Stimulated activated CD8-positive, alpha-beta memory T cell treated with anti-CD3 and anti-CD28 coated beads, Interleukin-4, amount 100 ng/mL, for 4 hours (primary cell): ENCODE measurements around the gene ZDHHC14.

Source experiments
- DNase-seq, 2 donors: peaks; one replicate each; pipeline ENCODE4 v3.0.0-alpha.2; 2020; ENCODE audit warnings: low read depth in 2 of 2, low spot score in 1 of 2

Gene ZDHHC14

DNA sequence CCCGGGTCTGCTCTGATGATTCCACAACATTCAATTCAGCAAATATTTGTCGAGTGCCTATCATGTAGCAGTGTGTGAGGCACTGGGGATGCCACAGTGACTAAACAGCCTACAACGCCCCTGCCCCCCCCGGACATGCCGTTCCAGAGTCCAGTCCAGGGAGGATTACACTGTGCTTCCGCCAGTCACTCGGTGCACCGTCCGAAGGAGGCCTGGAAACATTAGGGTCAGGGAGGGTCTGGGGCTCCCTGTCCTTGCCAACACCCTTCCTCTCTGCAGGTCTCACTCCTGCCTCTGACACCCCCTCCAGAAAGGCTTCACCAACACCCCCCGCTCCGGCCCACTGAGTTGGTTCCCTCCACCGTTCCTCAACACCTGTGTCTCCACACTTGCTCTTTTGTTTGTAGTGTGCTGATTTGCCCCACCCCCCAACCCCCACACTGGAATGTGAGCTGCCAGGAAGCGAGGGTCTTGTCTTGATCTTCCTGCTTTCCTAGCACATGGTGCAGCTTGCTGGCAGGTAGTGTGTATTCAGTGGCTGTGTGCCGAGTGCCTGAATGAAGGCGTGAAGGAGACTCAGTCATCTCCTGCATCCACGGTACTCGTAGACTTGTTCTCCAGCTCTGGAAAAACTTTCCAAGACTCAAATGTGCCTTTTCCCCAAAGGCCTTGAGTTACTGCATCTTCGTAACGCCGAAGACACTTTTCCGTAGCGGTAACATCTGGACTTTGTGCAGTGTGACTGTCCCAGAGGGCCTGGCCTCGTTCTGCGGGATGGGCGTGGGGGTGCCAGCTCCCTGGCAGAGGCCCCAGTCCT, 150.4 kb downstream of the ZDHHC14 start:
- no peak for DNase-seq

DNA sequence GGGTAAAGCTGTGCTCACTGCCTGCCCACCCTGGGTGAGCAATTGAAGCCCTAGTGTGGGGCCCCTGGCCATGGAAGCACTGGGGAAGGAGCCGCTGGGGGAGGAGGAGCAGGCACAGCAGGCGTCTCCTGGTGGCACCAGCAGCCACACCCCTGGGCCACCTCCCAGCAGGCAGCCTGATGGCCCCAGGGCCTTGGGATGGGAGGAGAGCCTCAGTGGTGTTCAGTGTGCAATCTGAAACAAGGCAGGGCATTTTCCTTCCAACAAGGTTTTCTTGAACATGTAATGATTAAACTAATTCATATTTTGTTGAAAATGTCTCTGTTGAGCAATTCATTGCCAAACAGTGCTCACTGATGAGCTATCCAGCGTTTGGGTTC, 151.0 kb downstream of the ZDHHC14 start:
- DNase-seq = no peak

DNA sequence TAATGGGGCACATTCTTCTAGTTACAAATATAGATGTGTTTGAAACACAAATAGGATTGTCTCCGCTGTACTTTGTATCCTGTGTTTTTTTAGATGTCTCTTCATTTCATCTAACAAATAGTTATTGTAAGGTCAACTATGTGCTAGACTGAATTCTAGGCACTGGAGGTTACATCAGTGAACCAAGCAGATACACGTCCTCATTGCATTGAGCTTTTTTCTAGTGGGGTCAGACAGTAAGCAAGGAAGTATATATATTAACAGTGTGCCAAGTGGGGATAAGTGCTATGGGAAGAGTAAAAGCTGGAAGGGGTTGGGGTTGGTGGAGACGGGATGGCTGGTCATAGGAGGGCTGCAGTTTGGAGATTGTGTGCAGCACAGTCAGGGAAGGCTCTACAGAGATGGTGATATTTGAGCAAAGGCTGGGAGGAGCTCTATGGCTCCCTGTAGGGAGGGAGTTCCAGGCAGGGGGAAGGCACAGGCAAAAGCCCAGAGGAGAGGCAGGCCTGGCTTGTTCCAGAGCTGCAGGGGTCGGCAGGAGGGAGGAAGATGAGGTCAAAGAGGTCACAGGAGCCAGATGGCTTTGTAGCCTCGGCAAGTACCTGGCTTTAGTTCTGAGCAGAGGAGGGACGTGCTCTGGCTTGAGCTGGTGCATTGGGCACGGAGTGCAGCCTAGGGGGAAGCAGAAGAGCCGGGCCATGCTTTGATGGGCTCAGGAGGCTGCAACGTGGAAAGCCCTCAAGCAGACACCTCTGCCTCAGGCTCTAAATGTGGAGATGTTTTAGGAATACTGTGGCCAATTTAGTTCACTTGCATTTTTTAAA, 152.3 kb downstream of the ZDHHC14 start:
- no peak for DNase-seq

DNA sequence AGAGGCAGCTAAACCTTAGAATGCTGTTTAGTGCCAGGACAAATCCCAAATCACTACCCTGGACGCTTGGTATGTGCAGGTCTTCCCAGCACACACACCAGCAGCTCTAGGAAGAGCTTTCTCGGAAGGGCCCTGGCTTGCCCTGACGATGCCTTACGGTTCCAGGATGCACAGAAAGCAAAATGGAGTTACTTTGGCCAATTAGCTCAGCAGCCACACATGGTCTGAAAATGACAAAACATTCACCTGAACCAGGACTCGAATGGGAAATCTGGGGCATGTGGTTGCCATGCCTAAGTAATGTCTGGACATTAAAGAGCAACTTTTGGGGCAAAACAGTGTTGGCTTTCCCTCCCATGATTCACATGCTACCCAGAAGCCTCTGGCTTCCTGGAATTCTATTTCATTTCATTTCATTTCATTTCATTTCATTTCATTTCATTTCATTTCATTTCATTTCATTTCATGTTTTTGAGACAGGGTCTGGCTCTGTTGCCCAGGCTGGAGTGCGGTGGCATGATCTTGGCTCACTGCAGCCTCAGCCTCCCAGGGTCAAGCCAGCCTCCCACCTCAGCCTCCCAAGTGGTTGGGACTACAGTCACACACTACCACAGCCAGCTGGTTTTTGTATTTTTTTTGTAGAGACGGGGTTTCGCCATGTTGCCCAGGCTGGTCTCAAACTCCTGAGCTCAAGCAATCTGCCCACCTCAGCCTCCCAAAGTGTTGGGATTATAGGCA, 153.3 kb downstream of the ZDHHC14 start:
- no peak for DNase-seq

DNA sequence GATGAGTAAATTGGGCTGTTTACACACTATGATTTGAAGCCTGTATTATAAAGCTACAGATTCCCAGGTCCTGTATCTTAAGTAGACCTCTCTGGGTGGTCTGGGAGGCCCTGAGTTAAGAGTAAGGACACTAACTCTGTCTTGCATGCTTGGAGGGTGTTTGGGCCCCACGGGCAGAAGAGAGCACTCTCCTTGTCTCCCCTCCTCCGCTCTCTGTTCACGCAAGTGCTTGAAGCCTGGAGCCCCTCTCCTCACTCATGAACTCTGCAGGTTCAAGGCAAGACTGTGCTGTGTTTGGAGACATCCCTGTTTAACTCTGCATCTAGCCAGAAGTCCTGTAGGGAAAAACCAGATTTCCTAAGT, 154.0 kb downstream of the ZDHHC14 start:
- no peak for DNase-seq

DNA sequence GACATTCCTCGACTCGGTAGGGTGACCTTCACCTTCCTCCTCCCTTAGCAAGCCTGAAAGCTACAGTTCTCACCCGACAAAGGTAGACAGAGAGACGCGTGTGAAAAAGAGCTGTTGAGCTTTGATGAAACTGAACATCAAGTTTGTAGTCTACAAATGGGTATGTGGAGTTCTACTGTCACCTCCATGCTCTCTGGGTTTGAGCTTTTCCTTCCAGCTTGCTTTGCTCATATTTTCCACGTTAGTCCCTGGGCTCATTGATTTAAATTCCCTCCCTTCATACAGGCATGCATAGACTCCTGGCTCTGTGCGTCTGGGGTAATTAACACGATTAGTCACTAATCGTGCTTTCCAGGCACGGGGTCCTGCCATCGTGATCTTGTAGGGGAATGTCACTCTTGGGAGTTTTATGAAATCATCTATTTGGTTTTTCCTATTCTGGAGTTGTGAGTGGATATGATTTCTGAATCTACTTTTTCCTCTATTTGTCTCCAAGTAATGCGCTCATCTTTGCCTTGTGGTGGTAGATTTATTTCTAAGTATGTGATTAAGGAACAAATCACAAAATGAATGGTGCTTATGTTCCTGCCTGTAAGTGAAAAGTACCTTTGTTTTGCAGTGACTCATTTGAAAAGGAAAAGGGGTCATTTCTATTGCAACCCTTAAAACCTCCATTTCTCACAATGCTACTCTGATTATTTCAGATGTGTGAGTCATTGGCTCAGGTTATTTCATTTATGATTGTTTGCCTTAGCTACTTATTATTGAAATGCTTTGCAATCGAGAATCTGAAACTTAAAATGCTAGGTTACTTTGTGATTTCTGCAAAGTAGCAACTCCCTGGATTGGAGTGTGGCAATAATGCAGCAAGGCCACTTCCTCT, 154.6 kb downstream of the ZDHHC14 start:
- DNase-seq = no peak

DNA sequence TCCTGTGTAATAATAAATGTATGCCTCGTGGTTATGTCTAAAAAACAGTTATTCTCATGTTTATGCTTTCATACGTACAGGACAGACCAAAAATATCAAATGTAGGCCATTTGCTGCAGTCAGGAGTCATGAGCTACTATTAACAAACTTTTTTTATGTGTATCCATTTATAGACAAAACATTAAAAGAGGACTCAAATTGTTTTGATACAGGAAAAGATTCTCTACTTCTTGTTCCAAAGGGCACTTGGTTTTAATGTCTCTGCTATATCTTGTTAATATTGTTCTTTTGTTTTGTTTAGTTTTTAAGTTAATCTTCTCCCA, 155.2 kb downstream of the ZDHHC14 start:
- DNase-seq = no peak

DNA sequence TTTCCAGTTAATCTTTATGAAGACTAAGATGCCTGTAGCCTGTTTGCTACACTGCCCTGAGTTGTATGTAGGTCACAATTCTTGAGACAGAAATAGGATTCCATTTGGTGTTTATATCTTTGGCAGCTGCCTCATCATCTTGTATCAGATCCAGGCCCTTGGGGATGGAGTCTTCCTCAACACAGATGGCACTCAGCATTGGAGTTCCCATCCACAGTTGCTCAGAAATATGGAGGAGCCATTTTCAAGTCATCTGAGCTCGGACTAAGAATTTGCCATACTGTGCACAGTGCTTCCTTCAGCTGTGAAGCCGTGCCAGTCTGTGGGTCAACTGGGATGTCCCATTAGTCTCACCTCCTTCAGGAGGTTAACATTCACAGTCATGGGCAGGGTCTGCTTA, 156.6 kb downstream of the ZDHHC14 start:
- no peak for DNase-seq

DNA sequence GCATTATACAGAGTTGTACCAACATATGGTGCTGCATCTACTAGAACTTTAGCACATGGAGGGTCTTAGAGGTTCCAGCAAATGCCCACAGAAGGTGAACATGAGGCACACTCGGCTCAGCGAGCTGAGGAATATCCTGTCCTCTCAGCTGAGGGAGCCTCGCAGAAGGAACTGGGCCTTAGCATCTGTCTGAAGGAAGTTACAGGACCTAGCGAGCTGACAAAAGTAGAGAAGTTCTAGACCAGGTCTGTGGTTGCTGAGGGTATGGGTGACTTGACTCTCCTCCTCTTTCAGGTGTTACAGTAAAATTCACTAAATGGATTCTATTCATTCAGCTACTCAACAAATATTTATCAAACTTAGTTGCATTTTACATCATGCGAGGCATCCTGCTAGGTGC, 157.2 kb downstream of the ZDHHC14 start:
- DNase-seq = no peak

DNA sequence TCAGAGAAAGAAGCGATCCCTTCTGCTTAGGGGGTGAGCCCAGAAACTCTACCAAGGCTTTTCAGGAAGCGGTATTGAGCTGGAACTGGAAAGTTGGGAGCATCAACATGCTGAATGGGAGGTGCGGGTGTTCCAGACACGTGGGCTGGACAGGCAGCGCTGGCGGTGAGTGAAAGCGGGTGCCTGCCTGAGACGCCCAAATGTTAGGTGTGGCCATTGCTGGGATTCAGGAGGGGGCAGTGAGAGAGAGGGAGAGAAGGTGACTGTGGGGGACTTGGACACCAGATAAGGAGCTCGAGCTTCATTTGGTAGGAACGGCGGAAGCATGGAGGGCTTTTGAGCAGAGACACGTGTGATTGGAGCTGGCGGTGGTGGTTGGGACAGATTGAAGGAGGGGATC, 157.7 kb downstream of the ZDHHC14 start:
- DNase-seq = no peak

DNA sequence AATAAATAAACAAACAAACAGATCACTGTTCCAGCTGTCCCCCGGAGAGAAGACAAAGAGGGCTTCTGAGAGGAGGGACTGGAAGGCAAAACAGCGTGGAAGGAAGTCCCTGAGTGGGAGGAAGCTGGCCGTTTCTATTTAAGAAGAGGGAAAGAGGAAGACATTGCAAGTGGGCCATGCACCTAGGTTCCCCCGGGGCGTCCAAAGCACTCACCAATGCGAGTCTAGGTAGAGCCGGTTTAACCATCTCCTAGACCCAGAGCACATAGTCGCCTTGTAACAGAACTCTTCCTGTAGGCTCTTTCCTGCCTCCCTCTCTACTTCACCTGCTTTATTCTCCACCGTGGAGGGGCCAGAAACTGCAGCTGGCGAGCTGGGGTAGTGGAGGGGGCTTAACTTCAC, 158.4 kb downstream of the ZDHHC14 start:
- no peak for DNase-seq

DNA sequence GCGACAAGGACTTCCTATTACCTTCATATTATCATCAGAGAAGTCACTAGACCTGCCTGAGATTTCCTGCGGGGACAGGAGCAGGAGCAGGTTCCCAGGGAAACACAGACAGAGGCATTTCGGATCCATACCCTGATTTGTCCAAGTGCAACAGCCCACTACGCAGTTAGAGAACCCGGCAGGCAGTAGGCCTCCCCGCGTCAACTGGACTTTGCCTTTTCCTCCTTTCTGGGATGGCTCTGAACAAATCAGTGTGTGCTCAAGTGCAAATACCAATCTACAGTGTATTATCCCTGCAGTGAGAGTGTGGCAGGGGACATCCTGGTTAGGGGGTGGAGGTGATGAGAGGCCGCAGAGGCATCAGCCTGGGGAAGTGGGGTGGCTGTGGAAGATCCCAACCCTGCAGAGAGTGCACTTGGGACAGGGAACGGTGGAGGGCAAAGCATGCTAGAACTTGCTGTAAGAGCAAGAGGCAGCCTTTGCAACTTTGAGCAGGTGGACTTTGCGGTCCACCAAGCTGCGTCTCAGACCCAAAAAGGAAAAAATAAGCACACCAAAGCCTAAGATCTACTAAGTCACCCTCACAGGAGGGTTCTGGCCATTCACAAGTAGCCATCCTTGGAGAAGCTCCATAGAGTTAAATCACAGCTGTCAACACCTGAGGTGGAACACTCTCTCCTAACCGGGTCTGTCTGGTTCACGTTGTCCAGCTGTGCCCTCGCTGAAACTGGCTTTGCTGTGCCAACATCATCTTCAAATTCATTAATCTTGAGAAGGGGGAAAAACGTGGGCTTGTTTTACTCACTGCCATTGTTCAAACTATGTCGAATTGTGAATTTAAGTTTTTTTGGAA, 159.1 kb downstream of the ZDHHC14 start:
- no peak for DNase-seq

DNA sequence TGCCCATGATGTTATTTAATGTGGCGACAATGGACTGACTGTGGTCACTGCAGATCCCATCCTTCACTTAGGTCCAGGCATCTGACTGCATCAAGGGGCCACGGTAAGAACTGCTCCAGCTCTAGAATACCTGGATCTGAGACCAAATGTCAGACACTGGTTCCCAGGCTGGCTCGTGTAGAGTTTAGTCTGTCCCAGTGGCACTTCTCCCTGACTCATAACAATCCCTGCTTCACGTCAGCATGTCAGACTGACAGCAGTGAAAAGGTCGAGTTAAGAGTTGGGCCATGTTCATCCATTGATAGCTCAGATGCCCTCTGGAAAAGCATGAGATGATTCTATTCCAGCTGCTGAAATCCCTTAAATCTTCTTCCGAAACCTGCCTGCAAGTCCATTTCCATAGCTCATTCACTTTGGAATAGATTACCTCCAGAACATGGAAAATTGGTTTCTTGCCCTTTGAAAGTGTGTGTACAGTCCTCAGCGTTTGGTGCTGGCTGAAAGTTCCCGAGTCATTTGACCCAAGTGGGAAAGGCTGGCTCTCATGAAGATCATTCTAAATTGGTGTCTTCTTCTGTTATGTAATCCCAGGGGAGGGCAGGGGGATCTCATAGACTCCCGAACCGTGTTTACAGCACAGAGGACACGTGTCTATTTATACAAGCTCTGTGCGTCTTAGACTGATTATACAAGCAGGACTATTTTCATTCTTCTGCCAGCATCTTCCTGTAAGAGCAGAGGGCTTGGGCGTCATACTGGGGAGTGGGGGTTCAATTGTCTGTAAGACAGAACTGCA, 160.8 kb downstream of the ZDHHC14 start:
- DNase-seq = no peak

DNA sequence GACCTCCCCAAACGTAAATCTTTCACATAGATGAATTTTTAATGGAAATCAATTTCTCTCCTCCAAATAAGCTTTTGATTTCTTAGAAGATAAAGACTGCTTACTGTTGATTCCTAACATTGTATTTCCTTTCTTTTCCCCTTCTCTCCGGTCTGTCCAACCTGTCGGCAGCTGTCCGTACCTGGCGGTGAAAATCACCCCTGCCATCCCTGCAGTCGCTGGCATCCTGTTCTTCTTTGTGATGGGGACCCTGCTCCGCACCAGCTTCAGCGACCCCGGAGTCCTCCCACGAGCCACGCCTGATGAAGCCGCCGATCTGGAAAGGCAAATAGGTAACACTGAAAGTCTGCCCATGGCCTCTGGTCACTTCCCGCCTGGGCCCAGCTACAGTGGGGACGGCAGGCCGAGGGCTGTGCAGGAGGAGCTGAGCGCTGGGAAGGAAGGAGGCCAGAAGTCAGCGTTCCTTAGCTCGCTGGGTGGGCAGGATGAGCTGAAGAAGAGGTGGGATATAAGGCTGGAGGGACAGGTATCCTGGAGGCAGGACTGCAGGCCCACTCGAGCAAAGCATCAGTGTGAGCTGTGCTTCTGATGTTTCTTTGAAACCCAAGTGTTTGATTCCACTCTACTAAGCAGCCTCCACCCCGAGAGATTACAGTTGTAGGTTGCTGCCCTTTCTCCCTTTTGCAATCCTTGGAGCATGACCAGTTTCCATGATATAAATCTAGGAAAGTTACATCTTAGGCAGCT, 161.6 kb downstream of the ZDHHC14 start:
- DNase-seq = no peak

DNA sequence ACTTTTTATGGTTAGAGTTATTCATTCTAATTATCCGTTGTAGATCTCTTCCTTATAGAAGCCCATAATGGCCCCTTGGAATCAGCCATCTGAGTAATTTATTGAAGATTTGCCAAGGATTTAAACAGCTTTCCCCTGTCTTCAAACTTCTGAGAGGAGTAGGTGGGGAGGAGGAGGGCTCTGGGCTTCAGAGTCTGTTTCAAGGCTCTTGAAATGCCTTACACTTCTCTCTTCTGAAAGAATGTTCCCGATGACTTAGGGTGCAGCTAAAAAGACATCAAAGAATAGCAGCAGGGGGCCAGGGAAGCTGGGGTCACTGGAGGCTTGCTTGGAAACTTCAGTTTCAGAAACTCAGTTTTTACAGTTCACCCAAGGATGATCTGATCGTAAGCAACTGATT, 165.3 kb downstream of the ZDHHC14 start:
- DNase-seq = no peak

DNA sequence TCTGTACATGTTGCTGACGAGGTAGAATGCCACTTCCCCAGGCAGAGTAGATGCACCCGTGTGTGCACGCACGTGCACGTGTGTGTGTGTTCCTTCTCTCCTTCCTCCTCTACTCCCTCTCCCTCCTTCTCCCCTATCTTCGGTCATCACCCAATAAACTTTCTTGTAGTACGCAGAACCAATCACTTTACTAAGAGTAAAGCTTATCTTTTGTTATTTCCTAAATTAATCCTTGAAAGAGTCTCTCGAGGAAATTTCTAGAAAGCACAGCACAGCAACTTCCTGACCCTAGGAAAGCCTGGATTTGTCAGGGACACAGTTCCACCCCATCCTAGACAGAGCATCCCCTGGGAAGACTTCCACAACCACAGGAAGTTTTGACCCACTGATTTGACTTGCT, 166.1 kb downstream of the ZDHHC14 start:
- no peak for DNase-seq

DNA sequence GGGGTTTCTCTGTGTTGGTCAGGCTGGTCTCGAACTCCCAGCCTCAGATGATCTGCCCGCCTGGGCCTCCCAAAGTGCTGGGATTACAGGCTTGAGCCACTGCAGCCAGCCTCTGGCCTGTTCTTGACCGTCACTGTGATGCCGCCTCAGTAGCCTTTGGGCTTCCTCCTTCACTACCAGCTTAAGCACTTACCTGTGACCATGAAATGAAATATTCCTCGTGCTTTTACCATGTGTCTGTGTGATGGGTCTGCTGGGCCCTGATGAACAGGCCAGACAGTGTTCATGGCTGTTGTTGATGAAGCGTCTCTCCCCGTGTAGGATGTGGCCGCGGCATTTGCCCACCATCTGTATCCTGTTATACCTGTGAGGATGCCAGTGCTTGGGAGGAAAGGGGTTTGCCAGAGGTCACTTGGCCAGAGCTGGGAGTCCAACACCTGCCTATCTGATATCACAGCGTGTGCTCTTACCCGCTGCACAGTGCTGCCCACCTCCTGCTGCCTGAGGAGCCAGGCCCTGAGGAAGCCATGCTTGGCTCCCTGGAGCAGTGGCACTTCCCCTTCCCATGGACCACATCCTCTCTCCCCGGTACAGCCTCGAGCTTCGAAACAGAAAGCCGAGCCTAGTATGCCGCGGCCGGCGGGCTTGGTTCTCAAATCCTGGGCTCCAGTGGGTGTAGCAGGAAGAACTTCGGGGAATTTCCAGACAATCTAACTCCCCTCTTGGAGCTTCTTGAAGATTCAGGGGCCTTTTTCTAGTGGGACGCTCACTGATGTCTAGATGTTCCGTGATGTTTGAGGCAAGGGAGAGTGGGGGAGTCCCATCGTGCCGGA, 167.9 kb downstream of the ZDHHC14 start:
- DNase-seq = no peak

DNA sequence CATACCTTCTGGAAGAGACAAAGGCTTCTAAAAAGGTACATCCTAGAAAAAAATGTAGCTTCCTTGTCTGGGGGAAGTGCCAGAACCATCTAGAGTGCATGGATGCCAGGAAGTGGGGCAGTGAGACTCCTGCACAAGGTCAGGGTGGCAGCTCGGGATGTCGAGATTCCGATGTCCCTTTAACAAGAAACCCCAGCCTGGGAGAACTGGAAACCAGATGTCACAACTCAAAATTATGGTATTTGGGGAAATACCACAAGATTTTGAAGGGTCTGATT, 168.4 kb downstream of the ZDHHC14 start:
- DNase-seq = no peak
